MM.1S (cell line): ENCODE results near the gene CD37.

ENCODE experiments used
- DNase-seq: peaks from one replicate; pipeline ENCODE4 v3.0.0-alpha.2; 2015
- H2AFZ ChIP-seq: fragments of 300-600 bp; sonication (generic); 2 replicates; pipeline ENCODE4 v1.6.0; 2016; ENCODE audit warnings: antibody characterized with exemption, low read length
- H3F3A ChIP-seq: fragments of 300-600 bp; sonication (generic); 2 replicates; pipeline ENCODE4 v1.6.1; 2016; ENCODE audit warnings: mild to moderate bottlenecking, antibody characterized with exemption, low read length, moderate library complexity, mixed read lengths; ENCODE audit not compliant: insufficient read depth
- H3K27ac ChIP-seq: fragments of 300-600 bp; sonication (generic); 2 replicates; pipeline ENCODE4 v1.5.1; 2016; ENCODE audit warnings: mild to moderate bottlenecking, low read length
- H3K27me3 ChIP-seq: fragments of 300-600 bp; sonication (generic); replicated peaks from 2 replicates; pipeline ENCODE4 v1.6.0; 2016; ENCODE audit warnings: low read length; ENCODE audit not compliant: insufficient read depth
- H3K36me3 ChIP-seq: fragments of 300-600 bp; sonication (generic); replicated peaks from 2 replicates; pipeline ENCODE4 v1.6.1; 2016; ENCODE audit warnings: mild to moderate bottlenecking, low read length, mixed read lengths; ENCODE audit not compliant: insufficient read depth
- H3K4me1 ChIP-seq: fragments of 300-600 bp; sonication (generic); 2 replicates; pipeline ENCODE4 v1.6.1; 2016; ENCODE audit warnings: low read length, mixed read lengths
- H3K4me2 ChIP-seq: fragments of 300-600 bp; sonication (generic); 2 replicates; pipeline ENCODE4 v1.6.0; 2016; ENCODE audit warnings: low read depth, low read length
- H3K4me3 ChIP-seq: fragments of 300-600 bp; sonication (generic); 2 replicates; pipeline ENCODE4 v1.5.1; 2016; ENCODE audit warnings: low read length, mixed read lengths
- H3K79me2 ChIP-seq: fragments of 300-600 bp; sonication (generic); 2 replicates; pipeline ENCODE4 v1.6.1; 2016; ENCODE audit warnings: mixed run types, low read length, mixed read lengths
- H3K9ac ChIP-seq: fragments of 300-600 bp; sonication (generic); 2 replicates; pipeline ENCODE4 v1.6.1; 2016; ENCODE audit warnings: low read length, mixed read lengths
- H3K9me2 ChIP-seq: fragments of 300-600 bp; sonication (generic); replicated peaks from 2 replicates; pipeline ENCODE4 v1.6.1; 2016; ENCODE audit warnings: mild to moderate bottlenecking, low read length, mixed read lengths; ENCODE audit not compliant: insufficient read depth
- H3K9me3 ChIP-seq: fragments of 300-600 bp; sonication (generic); replicated peaks from 2 replicates; pipeline ENCODE4 v1.6.1; 2016; ENCODE audit warnings: mild to moderate bottlenecking, low read length, mixed read lengths; ENCODE audit not compliant: insufficient read depth
- H4K20me1 ChIP-seq: fragments of 300-600 bp; sonication (generic); 2 replicates; pipeline ENCODE4 v1.6.1; 2016; ENCODE audit warnings: mild to moderate bottlenecking, low read length, moderate library complexity, mixed read lengths; ENCODE audit not compliant: insufficient read depth
- EZH2 ChIP-seq: fragments of 300-600 bp; sonication (generic); optimal IDR thresholded peaks from 2 replicates; pipeline ENCODE3; 2017; ENCODE audit warnings: low read depth, mild to moderate bottlenecking, antibody characterized with exemption, low read length, mixed read lengths
- EZH2phosphoT487 ChIP-seq: fragments of 300-600 bp; sonication (generic); IDR thresholded peaks from 2 replicates; pipeline ENCODE4 v1.6.1; 2018; ENCODE audit warnings: antibody characterized with exemption, low read length
- TF ChIP-seq, protein P1 (sequence below): fragments of 300-600 bp; sonication (generic); IDR thresholded peaks from 2 replicates; pipeline ENCODE4 v1.5.1; 2016; ENCODE audit warnings: antibody characterized with exemption, low read length, mixed read lengths

Gene CD37

GRCh38 chr19:49340865-49341718 lies 5.9 kb downstream of the CD37 start:
- Histone ChIP-seq H3K9ac (no peak overlapping the region), H3K9me3 (no peaks in the 10 kb centered on the region), H3K4me2 (no peak overlapping the region), H3K9me2 (no peaks in the 10 kb centered on the region), H3K4me3 (no peak overlapping the region), H3K27me3 (no peaks in the 10 kb centered on the region; the same call in 1 of the 2 replicates), H3K27ac (no peak overlapping the region), H2AFZ (no peak overlapping the region), H3K4me1 (no peaks in the 10 kb centered on the region), H3K79me2 (no peaks in the 10 kb centered on the region), H3K36me3 (no peaks in the 10 kb centered on the region), H4K20me1 (no peaks in the 10 kb centered on the region), H3F3A (no peaks in the 10 kb centered on the region)
- TF ChIP-seq EZH2phosphoT487 (no peak), EZH2 (no peak)
- TF ChIP-seq, protein P1, sequence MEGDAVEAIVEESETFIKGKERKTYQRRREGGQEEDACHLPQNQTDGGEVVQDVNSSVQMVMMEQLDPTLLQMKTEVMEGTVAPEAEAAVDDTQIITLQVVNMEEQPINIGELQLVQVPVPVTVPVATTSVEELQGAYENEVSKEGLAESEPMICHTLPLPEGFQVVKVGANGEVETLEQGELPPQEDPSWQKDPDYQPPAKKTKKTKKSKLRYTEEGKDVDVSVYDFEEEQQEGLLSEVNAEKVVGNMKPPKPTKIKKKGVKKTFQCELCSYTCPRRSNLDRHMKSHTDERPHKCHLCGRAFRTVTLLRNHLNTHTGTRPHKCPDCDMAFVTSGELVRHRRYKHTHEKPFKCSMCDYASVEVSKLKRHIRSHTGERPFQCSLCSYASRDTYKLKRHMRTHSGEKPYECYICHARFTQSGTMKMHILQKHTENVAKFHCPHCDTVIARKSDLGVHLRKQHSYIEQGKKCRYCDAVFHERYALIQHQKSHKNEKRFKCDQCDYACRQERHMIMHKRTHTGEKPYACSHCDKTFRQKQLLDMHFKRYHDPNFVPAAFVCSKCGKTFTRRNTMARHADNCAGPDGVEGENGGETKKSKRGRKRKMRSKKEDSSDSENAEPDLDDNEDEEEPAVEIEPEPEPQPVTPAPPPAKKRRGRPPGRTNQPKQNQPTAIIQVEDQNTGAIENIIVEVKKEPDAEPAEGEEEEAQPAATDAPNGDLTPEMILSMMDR = no peak
- DNase-seq = no peak

GRCh38 chr19:49342291-49342721 lies 7.1 kb downstream of the CD37 start:
- H3K27ac ChIP-seq = no peak overlapping the region
- no peaks in the 10 kb centered on the region for H3K4me1 ChIP-seq
- H3K9me2 ChIP-seq = no peaks in the 10 kb centered on the region
- no peaks in the 10 kb centered on the region for H4K20me1 ChIP-seq
- no peak overlapping the region for H3K4me3 ChIP-seq
- TF ChIP-seq, protein P1 = no peak
- TF ChIP-seq EZH2 = no peak
- TF ChIP-seq EZH2phosphoT487 = no peak
- H3K79me2 ChIP-seq = no peaks in the 10 kb centered on the region
- H3K36me3 ChIP-seq = no peaks in the 10 kb centered on the region
- H3K9ac ChIP-seq = no peak overlapping the region
- no peak overlapping the region for H3K4me2 ChIP-seq
- H3K27me3 ChIP-seq = no peaks in the 10 kb centered on the region; the same call in 1 of the 2 replicates
- H3F3A ChIP-seq = no peaks in the 10 kb centered on the region
- DNase-seq = no peak
- no peaks in the 10 kb centered on the region for H3K9me3 ChIP-seq
- no peak overlapping the region for H2AFZ ChIP-seq

GRCh38 chr19:49343123-49343522 lies 7.9 kb downstream of the CD37 start:
- H4K20me1 ChIP-seq = no peaks in the 10 kb centered on the region
- H3K9ac ChIP-seq = no peak overlapping the region
- TF ChIP-seq EZH2phosphoT487 = no peak
- TF ChIP-seq, protein P1 = no peak
- TF ChIP-seq EZH2 = no peak
- DNase-seq = no peak
- H3K4me3 ChIP-seq = no peak overlapping the region
- H3K36me3 ChIP-seq = no peaks in the 10 kb centered on the region
- H3F3A ChIP-seq = no peaks in the 10 kb centered on the region
- H3K9me3 ChIP-seq = no peaks in the 10 kb centered on the region
- no peaks in the 10 kb centered on the region for H3K4me1 ChIP-seq
- H2AFZ ChIP-seq = no peak overlapping the region
- no peaks in the 10 kb centered on the region; the same call in 1 of the 2 replicates for H3K27me3 ChIP-seq
- H3K4me2 ChIP-seq = no peak overlapping the region
- H3K27ac ChIP-seq = no peak overlapping the region
- no peaks in the 10 kb centered on the region for H3K79me2 ChIP-seq
- H3K9me2 ChIP-seq = no peaks in the 10 kb centered on the region
